HEK293 (cell line): ENCODE data around the gene BICRA.
"Not testable (repeated sequence)": the region's sequence is repeated elsewhere in the genome, so short reads cannot be mapped to it uniquely, and the experiment has no call there.

ENCODE experiments used
- CTCF ChIA-PET: fragments of 350-600 bp; formaldehyde crosslinking; extraction: SDS; loops from one replicate; lab custom pipeline; 2021; ENCODE audit warnings: antibody characterized with exemption; lab: Yijun Ruan, JAX
- POLR2A ChIA-PET: fragments of 300-600 bp; formaldehyde crosslinking; extraction: SDS; loops from one replicate; lab custom pipeline; 2020; ENCODE audit warnings: antibody characterized with exemption, inconsistent platforms; lab: Yijun Ruan, JAX
- H3K27ac ChIP-seq: fragments of 200-500 bp; sonication (Bioruptor generic); 2 replicates; pipeline ENCODE4 v1.5.1; 2014; ENCODE audit warnings: low read depth, low read length, control low read depth, inconsistent platforms; ENCODE audit errors: extremely low read depth
- H3K36me3 ChIP-seq, 2 experiments: fragments of 200-500 bp in 1 of 2; sonication (Bioruptor generic) in 1 of 2; 1 replicate in 1 of 2; 2 replicates in 1 of 2; pipeline ENCODE4 v1.5.1; 2014 to 2017; ENCODE audit warnings: inconsistent platforms in 2 of 2, low read length in 2 of 2; ENCODE audit not compliant: control insufficient read depth in 2 of 2, insufficient read depth in 1 of 2
- H3K4me1 ChIP-seq: fragments of 200-500 bp; sonication (Bioruptor generic); 2 replicates; pipeline ENCODE4 v1.5.1; 2014; ENCODE audit warnings: mild to moderate bottlenecking, low read length, inconsistent platforms; ENCODE audit not compliant: control insufficient read depth, insufficient read depth
- H3K4me3 ChIP-seq: 2 replicates; pipeline ENCODE4 v1.5.1; 2011; ENCODE audit warnings: low read depth, mild to moderate bottlenecking, control low read depth, low read length, moderate library complexity
- H3K9me3 ChIP-seq: fragments of 200-500 bp; sonication (Bioruptor generic); 2 replicates; pipeline ENCODE4 v1.5.1; 2014; ENCODE audit warnings: low read depth, low read length, inconsistent platforms; ENCODE audit not compliant: control insufficient read depth, insufficient read depth
- BCL11A ChIP-seq: fragments of 450-650 bp; formaldehyde crosslinking; IDR thresholded peaks from 2 replicates; pipeline ENCODE4 v1.5.1; 2016; ENCODE audit warnings: low read depth, missing biosample characterization, missing genetic modification characterization
- GFI1B ChIP-seq: fragments of 450-650 bp; formaldehyde crosslinking; IDR thresholded peaks from 2 replicates; pipeline ENCODE4 v1.5.1; 2016; ENCODE audit warnings: missing biosample characterization, missing genetic modification characterization
- GLIS2 ChIP-seq: fragments of 450-650 bp; formaldehyde crosslinking; IDR thresholded peaks from 2 replicates; pipeline ENCODE4 v1.5.1; 2016; ENCODE audit warnings: missing biosample characterization, missing genetic modification characterization
- KLF10 ChIP-seq: fragments of 450-650 bp; IDR thresholded peaks from 2 replicates; pipeline ENCODE4 v1.5.1; 2018; ENCODE audit warnings: missing biosample characterization, mild to moderate bottlenecking, missing genetic modification characterization
- SALL2 ChIP-seq: fragments of 450-650 bp; formaldehyde crosslinking; IDR thresholded peaks from 2 replicates; pipeline ENCODE4 v1.5.0; 2017; ENCODE audit warnings: missing biosample characterization, mild to moderate bottlenecking, missing genetic modification characterization, borderline replicate concordance
- ZNF114 ChIP-seq: fragments of 450-650 bp; formaldehyde crosslinking; IDR thresholded peaks from 2 replicates; pipeline ENCODE4 v1.5.0; 2017; ENCODE audit warnings: missing biosample characterization, missing genetic modification characterization
- ZNF138 ChIP-seq: fragments of 450-650 bp; formaldehyde crosslinking; IDR thresholded peaks from 2 replicates; pipeline ENCODE4 v1.5.1; 2016; ENCODE audit warnings: missing biosample characterization, missing genetic modification characterization, borderline replicate concordance
- ZNF157 ChIP-seq: fragments of 450-650 bp; formaldehyde crosslinking; IDR thresholded peaks from 2 replicates; pipeline ENCODE4 v1.5.1; 2016; ENCODE audit warnings: missing biosample characterization, missing genetic modification characterization
- ZNF16 ChIP-seq: fragments of 450-650 bp; formaldehyde crosslinking; IDR thresholded peaks from 2 replicates; pipeline ENCODE4 v1.5.1; 2016; ENCODE audit warnings: low read depth, missing biosample characterization, missing genetic modification characterization
- ZNF248 ChIP-seq: fragments of 450-650 bp; formaldehyde crosslinking; IDR thresholded peaks from 2 replicates; pipeline ENCODE4 v1.5.1; 2017; ENCODE audit warnings: missing biosample characterization, missing genetic modification characterization
- ZNF324 ChIP-seq: fragments of 450-650 bp; formaldehyde crosslinking; IDR thresholded peaks from 2 replicates; pipeline ENCODE4 v1.5.1; 2016; ENCODE audit warnings: missing biosample characterization, missing genetic modification characterization
- ZNF501 ChIP-seq: fragments of 450-650 bp; formaldehyde crosslinking; IDR thresholded peaks from 2 replicates; pipeline ENCODE4 v1.5.1; 2016; ENCODE audit warnings: missing biosample characterization, missing genetic modification characterization
- ZNF560 ChIP-seq: fragments of 450-650 bp; formaldehyde crosslinking; IDR thresholded peaks from 2 replicates; pipeline ENCODE4 v1.5.1; 2017; ENCODE audit warnings: missing biosample characterization, missing genetic modification characterization, borderline replicate concordance
- ZNF580 ChIP-seq: fragments of 450-650 bp; formaldehyde crosslinking; IDR thresholded peaks from 2 replicates; pipeline ENCODE4 v1.5.1; 2016; ENCODE audit warnings: missing biosample characterization, missing genetic modification characterization
- ZNF610 ChIP-seq: fragments of 450-650 bp; formaldehyde crosslinking; IDR thresholded peaks from 2 replicates; pipeline ENCODE4 v1.5.1; 2016; ENCODE audit warnings: missing biosample characterization, missing genetic modification characterization, borderline replicate concordance
- ZNF658 ChIP-seq: fragments of 450-650 bp; formaldehyde crosslinking; IDR thresholded peaks from 2 replicates; pipeline ENCODE4; 2016; ENCODE audit warnings: missing biosample characterization, missing genetic modification characterization
- ZNF664 ChIP-seq: fragments of 450-650 bp; formaldehyde crosslinking; IDR thresholded peaks from 2 replicates; pipeline ENCODE4 v1.5.1; 2016; ENCODE audit warnings: missing biosample characterization, missing genetic modification characterization
- ZNF670 ChIP-seq: fragments of 450-650 bp; formaldehyde crosslinking; IDR thresholded peaks from 2 replicates; pipeline ENCODE4 v1.5.1; 2016; ENCODE audit warnings: missing biosample characterization, missing genetic modification characterization, low read depth
- ZNF747 ChIP-seq: fragments of 450-650 bp; formaldehyde crosslinking; IDR thresholded peaks from 2 replicates; pipeline ENCODE4 v1.5.1; 2016; ENCODE audit warnings: missing biosample characterization, missing genetic modification characterization
- ZNF76 ChIP-seq: fragments of 450-650 bp; formaldehyde crosslinking; IDR thresholded peaks from 2 replicates; pipeline ENCODE4; 2016; ENCODE audit warnings: low read depth, missing biosample characterization, missing genetic modification characterization, borderline replicate concordance
- ZNF843 ChIP-seq: fragments of 450-650 bp; formaldehyde crosslinking; IDR thresholded peaks from 2 replicates; pipeline ENCODE4 v1.5.1; 2016; ENCODE audit warnings: missing biosample characterization, missing genetic modification characterization
- TF ChIP-seq, protein P1 (sequence below): fragments of 450-650 bp; formaldehyde crosslinking; IDR thresholded peaks from 2 replicates; pipeline ENCODE4 v1.5.0; 2017; ENCODE audit warnings: missing biosample characterization, missing genetic modification characterization, borderline replicate concordance
- TF ChIP-seq, protein P2 (sequence below): fragments of 450-650 bp; formaldehyde crosslinking; IDR thresholded peaks from 2 replicates; pipeline ENCODE4 v1.5.1; 2016; ENCODE audit warnings: missing biosample characterization, missing genetic modification characterization, low read depth
- TF ChIP-seq, protein P3 (sequence below): fragments of 450-650 bp; formaldehyde crosslinking; IDR thresholded peaks from 2 replicates; pipeline ENCODE4 v1.5.1; 2016; ENCODE audit warnings: missing biosample characterization, missing genetic modification characterization
- TF ChIP-seq, protein P4 (sequence below): fragments of 450-650 bp; formaldehyde crosslinking; IDR thresholded peaks from 2 replicates; pipeline ENCODE4 v1.5.1; 2017; ENCODE audit warnings: missing biosample characterization, missing genetic modification characterization

Gene BICRA

DNA sequence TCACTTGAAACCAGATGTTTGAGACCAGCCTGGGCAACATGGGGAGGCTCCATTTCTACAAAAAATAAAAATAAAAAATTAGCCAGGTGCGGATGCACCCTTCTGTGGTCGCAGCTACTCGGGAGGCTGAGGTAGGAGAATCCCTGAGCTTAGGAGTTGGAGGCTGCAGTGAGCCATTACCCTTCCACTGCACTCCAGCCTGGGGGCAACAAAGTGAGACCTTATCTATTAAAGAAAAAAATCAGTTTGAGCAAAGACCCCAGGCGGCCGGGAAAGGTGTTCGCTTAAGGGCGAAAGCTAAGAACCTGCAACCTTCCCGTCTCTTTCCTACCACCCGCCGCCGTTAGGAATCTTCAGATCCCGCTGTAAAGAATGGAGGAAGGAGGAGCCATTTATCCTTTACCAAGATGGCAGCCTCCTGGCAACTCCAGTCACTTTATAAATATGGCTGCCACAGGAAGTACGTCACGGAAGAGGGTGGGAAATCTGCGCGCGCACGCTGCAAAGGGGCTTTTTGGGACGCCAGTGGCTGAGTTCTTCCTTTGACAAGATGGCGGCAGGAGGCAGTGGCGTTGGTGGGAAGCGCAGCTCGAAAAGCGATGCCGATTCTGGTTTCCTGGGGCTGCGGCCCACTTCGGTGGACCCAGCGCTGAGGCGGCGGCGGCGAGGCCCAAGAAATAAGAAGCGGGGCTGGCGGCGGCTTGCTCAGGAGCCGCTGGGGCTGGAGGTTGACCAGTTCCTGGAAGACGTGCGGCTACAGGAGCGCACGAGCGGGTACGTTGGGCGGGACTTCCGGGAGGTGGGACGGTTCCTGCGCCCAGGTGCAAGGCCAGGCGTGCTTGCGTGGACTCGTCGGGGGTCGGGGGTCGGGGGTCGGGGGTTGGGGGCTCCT lies 136.3 kb downstream of the BICRA start, which contains the start of gene NOP53 (continued):
- TF ChIP-seq, protein P1, sequence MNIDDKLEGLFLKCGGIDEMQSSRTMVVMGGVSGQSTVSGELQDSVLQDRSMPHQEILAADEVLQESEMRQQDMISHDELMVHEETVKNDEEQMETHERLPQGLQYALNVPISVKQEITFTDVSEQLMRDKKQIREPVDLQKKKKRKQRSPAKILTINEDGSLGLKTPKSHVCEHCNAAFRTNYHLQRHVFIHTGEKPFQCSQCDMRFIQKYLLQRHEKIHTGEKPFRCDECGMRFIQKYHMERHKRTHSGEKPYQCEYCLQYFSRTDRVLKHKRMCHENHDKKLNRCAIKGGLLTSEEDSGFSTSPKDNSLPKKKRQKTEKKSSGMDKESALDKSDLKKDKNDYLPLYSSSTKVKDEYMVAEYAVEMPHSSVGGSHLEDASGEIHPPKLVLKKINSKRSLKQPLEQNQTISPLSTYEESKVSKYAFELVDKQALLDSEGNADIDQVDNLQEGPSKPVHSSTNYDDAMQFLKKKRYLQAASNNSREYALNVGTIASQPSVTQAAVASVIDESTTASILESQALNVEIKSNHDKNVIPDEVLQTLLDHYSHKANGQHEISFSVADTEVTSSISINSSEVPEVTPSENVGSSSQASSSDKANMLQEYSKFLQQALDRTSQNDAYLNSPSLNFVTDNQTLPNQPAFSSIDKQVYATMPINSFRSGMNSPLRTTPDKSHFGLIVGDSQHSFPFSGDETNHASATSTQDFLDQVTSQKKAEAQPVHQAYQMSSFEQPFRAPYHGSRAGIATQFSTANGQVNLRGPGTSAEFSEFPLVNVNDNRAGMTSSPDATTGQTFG (tag by site-specific recombination), result no peak
- TF ChIP-seq, protein P2, sequence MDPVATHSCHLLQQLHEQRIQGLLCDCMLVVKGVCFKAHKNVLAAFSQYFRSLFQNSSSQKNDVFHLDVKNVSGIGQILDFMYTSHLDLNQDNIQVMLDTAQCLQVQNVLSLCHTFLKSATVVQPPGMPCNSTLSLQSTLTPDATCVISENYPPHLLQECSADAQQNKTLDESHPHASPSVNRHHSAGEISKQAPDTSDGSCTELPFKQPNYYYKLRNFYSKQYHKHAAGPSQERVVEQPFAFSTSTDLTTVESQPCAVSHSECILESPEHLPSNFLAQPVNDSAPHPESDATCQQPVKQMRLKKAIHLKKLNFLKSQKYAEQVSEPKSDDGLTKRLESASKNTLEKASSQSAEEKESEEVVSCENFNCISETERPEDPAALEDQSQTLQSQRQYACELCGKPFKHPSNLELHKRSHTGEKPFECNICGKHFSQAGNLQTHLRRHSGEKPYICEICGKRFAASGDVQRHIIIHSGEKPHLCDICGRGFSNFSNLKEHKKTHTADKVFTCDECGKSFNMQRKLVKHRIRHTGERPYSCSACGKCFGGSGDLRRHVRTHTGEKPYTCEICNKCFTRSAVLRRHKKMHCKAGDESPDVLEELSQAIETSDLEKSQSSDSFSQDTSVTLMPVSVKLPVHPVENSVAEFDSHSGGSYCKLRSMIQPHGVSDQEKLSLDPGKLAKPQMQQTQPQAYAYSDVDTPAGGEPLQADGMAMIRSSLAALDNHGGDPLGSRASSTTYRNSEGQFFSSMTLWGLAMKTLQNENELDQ, result no peak
- peak; percentile 94 for TF ChIP-seq ZNF76
- TF ChIP-seq ZNF843 (tag by site-specific recombination), result peak; percentile 52; the same call in 1 of the 2 replicates
- TF ChIP-seq ZNF114, result no peak
- no peak for TF ChIP-seq GLIS2 (tag by site-specific recombination)
- TF ChIP-seq, protein P3, sequence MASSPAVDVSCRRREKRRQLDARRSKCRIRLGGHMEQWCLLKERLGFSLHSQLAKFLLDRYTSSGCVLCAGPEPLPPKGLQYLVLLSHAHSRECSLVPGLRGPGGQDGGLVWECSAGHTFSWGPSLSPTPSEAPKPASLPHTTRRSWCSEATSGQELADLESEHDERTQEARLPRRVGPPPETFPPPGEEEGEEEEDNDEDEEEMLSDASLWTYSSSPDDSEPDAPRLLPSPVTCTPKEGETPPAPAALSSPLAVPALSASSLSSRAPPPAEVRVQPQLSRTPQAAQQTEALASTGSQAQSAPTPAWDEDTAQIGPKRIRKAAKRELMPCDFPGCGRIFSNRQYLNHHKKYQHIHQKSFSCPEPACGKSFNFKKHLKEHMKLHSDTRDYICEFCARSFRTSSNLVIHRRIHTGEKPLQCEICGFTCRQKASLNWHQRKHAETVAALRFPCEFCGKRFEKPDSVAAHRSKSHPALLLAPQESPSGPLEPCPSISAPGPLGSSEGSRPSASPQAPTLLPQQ (tag by site-specific recombination), result peak; percentile 51; the same call in 1 of the 2 replicates
- TF ChIP-seq ZNF501 (tag by site-specific recombination), result peak; percentile 86
- TF ChIP-seq SALL2 (tag by site-specific recombination), result no peak
- 0 out of 2 replicates have a peak, but pooled peaks have one; percentile 6 for TF ChIP-seq KLF10 (tag by site-specific recombination)
- no peak for TF ChIP-seq ZNF157 (tag by site-specific recombination)
- TF ChIP-seq ZNF670 (tag by site-specific recombination), result no peak
- no peak for TF ChIP-seq ZNF248 (tag by site-specific recombination)

DNA sequence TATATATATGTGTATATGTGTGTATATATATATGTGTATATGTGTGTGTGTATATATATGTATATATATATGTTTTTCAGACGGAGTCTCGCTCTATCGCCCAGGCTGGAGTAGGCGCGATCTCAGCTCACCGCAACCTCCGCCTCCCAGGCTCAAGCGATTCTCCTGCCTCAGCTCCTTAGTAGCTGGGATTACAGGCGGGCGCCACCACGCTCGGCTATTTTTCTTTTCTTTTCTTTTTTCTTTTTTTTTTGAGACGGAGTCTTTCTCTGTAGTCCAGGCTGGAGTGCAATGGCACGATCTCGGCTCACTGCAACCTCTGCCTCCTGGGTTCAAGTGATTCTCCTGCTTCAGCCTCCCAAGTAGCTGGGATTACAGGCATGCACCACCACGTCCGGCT lies 137.2 kb downstream of the BICRA start:
- POLR2A ChIA-PET, result interaction anchor here (0.6 to 2.3 kb wide), 4 partner anchors 9 to 77 kb away, joined by 4 to 7 read pairs (median 6); partner anchors contain the start of gene EHD2

GRCh38 chr19:47749326-47749725 lies 140.4 kb downstream of the BICRA start:
- H3K36me3 ChIP-seq, result peaks cover 61 to 72% of the 10 kb centered on the region in 2 experiments
- ChIA-PET POLR2A (no interaction called here), CTCF (interaction anchor here (1.5 to 2.3 kb wide), 2 partner anchors 17 to 40 kb away, joined by 5 to 14 read pairs; no protein-coding TSS in a partner anchor)
- peaks cover 5% of the 10 kb centered on the region; the same call in 1 of the 2 replicates for H3K4me1 ChIP-seq
- H3K4me3 ChIP-seq, result no peak overlapping the region
- no peaks in the 10 kb centered on the region for H3K9me3 ChIP-seq
- 0 out of 2 replicates have a peak overlapping the region, but pooled peaks have one; percentile 9 for H3K27ac ChIP-seq
- TF ChIP-seq ZNF324 (tag by site-specific recombination) (no peak), ZNF658 (tag by site-specific recombination) (no peak), ZNF16 (tag by site-specific recombination) (no peak), GFI1B (no peak), ZNF664 (tag by site-specific recombination) (no peak), BCL11A (tag by site-specific recombination) (no peak), ZNF747 (no peak), ZNF580 (tag by site-specific recombination) (no peak), ZNF138 (tag by site-specific recombination) (no peak), ZNF560 (tag by site-specific recombination) (no peak), ZNF610 (tag by site-specific recombination) (no peak)
- TF ChIP-seq, protein P4, sequence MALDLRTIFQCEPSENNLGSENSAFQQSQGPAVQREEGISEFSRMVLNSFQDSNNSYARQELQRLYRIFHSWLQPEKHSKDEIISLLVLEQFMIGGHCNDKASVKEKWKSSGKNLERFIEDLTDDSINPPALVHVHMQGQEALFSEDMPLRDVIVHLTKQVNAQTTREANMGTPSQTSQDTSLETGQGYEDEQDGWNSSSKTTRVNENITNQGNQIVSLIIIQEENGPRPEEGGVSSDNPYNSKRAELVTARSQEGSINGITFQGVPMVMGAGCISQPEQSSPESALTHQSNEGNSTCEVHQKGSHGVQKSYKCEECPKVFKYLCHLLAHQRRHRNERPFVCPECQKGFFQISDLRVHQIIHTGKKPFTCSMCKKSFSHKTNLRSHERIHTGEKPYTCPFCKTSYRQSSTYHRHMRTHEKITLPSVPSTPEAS (tag by site-specific recombination), result no peak

More for the DNA sequence above, 137.2 kb downstream of the BICRA start:
- H3K9me3 ChIP-seq, H3K4me1 ChIP-seq, H3K27ac ChIP-seq: not testable (repeated sequence)
- CTCF ChIA-PET, result interaction anchor here (0.5 to 5.1 kb wide), 10 partner anchors 20 to 461 kb away, joined by 3 to 73 read pairs (median 6); partner anchors contain the start of gene EHD2
- Histone ChIP-seq H3K36me3 (peaks cover 40 to 43% of the 10 kb centered on the region in 2 experiments), H3K4me3 (peak overlapping the region; percentile 88)
